CD14-positive monocyte (primary cell): ENCODE results near the gene ZNF681. TPM values are rescaled to one million over a fixed set of nuclear protein-coding genes. Genes with fewer than 3 reads are reported as not detected.

ENCODE experiments used
- DNase-seq, 3 donors: peaks; one replicate each; pipeline ENCODE4 v3.0.0-alpha.2; 2011 to 2022
- H2AFZ ChIP-seq: 2 replicates; pipeline ENCODE4 v1.6.0; 2012; ENCODE audit warnings: mild to moderate bottlenecking, low read depth, low read length, inconsistent platforms; ENCODE audit not compliant: insufficient read depth, poor library complexity, severe bottlenecking
- H3K27ac ChIP-seq, 2 donors: 1 replicate in 1 of 2; 2 replicates in 1 of 2; pipeline ENCODE4 v1.5.1; 2012 to 2013; ENCODE audit warnings: low read length in 2 of 2, control low read depth in 1 of 2, inconsistent platforms in 1 of 2, low read depth in 1 of 2, mild to moderate bottlenecking in 1 of 2
- H3K27me3 ChIP-seq, 2 donors: one replicate each; pipeline versions ENCODE4 v1.6.0 to v1.6.1; 2011 to 2013; ENCODE audit warnings: low read length in 2 of 2; ENCODE audit not compliant: control insufficient read depth in 2 of 2, insufficient read depth in 2 of 2
- H3K36me3 ChIP-seq, 2 donors: replicated peaks in 1 of 2; 1 replicate in 1 of 2; 2 replicates in 1 of 2; pipeline versions ENCODE4 v1.5.1 to v1.6.1; 2012 to 2013; ENCODE audit warnings: low read length in 2 of 2, control low read depth in 1 of 2, inconsistent platforms in 1 of 2, mild to moderate bottlenecking in 1 of 2; ENCODE audit not compliant: insufficient read depth in 2 of 2, control insufficient read depth in 1 of 2
- H3K4me1 ChIP-seq, 2 donors: 1 replicate in 1 of 2; 2 replicates in 1 of 2; pipeline versions ENCODE4 v1.5.1 to v1.6.1; 2012 to 2013; ENCODE audit warnings: low read length in 2 of 2, control low read depth in 1 of 2, inconsistent platforms in 1 of 2, mild to moderate bottlenecking in 1 of 2, moderate library complexity in 1 of 2; ENCODE audit not compliant: insufficient read depth in 2 of 2, control insufficient read depth in 1 of 2
- H3K4me2 ChIP-seq: replicated peaks from 2 replicates; pipeline ENCODE3; 2012; ENCODE audit warnings: low read length, moderate library complexity, mild to moderate bottlenecking; ENCODE audit not compliant: poor library complexity, severe bottlenecking; ENCODE audit errors: extremely low read depth
- H3K4me3 ChIP-seq, 3 experiments: fragments of 200-600 bp in 1 of 3; sonication (generic) in 1 of 3; replicated peaks in 1 of 3; 1 replicate in 2 of 3; 2 replicates in 1 of 3; pipeline ENCODE4 v1.5.1; 2011 to 2013; ENCODE audit warnings: low read length in 3 of 3, mild to moderate bottlenecking in 3 of 3, control low read depth in 2 of 3, low read depth in 2 of 3, inconsistent platforms in 1 of 3, moderate library complexity in 1 of 3
- H3K79me2 ChIP-seq: 2 replicates; pipeline ENCODE4 v1.6.0; 2012; ENCODE audit warnings: mild to moderate bottlenecking, control low read depth, inconsistent platforms, low read length, moderate library complexity; ENCODE audit not compliant: insufficient read depth
- H3K9ac ChIP-seq: 2 replicates; pipeline ENCODE4 v1.6.0; 2017; ENCODE audit warnings: low read length, mild to moderate bottlenecking; ENCODE audit not compliant: insufficient read depth, poor library complexity, severe bottlenecking
- H3K9me3 ChIP-seq, 2 donors: replicated peaks in 1 of 2; 1 replicate in 1 of 2; 2 replicates in 1 of 2; pipeline versions ENCODE4 v1.5.1 to v1.6.1; 2012 to 2013; ENCODE audit warnings: low read length in 2 of 2, control low read depth in 1 of 2; ENCODE audit not compliant: control insufficient read depth in 1 of 2, insufficient read depth in 1 of 2
- H4K20me1 ChIP-seq: 2 replicates; pipeline ENCODE4 v1.6.0; 2012; ENCODE audit warnings: mild to moderate bottlenecking, low read length, control low read depth, moderate library complexity; ENCODE audit not compliant: insufficient read depth
- H3K27ac Mint-ChIP-seq, 7 donors: one replicate each; pipeline ENCODE4 v1.8.0; 2020; ENCODE audit warnings: mild to moderate bottlenecking in 7 of 7, mixed read lengths in 7 of 7, moderate library complexity in 6 of 7, inconsistent platforms in 2 of 7
- H3K27me3 Mint-ChIP-seq, 3 donors: one replicate each; pipeline ENCODE4 v1.8.0; 2021 to 2022; ENCODE audit warnings: low read depth in 3 of 3, mild to moderate bottlenecking in 3 of 3, mixed read lengths in 3 of 3, moderate library complexity in 3 of 3, inconsistent platforms in 1 of 3
- H3K36me3 Mint-ChIP-seq, 2 donors: one replicate each; pipeline ENCODE4 v1.8.0; 2020; ENCODE audit warnings: mixed read lengths in 2 of 2, inconsistent platforms in 1 of 2, mild to moderate bottlenecking in 1 of 2
- H3K4me1 Mint-ChIP-seq: one replicate; pipeline ENCODE4 v1.8.0; 2020; ENCODE audit warnings: mild to moderate bottlenecking, mixed read lengths
- H3K4me3 Mint-ChIP-seq, 2 donors: one replicate each; pipeline ENCODE4 v1.8.0; 2020; ENCODE audit warnings: mild to moderate bottlenecking in 2 of 2, mixed read lengths in 2 of 2, moderate library complexity in 1 of 2
- H3K9me3 Mint-ChIP-seq, 7 donors: one replicate each; pipeline ENCODE4 v1.8.0; 2020 to 2022; ENCODE audit warnings: mixed read lengths in 7 of 7, mild to moderate bottlenecking in 6 of 7, moderate library complexity in 6 of 7, inconsistent platforms in 2 of 7
- CTCF ChIP-seq: fragments of 200-600 bp; IDR thresholded peaks from one replicate; pipeline ENCODE4 v1.8.0; 2022; ENCODE audit warnings: antibody characterized with exemption, mild to moderate bottlenecking
- WGBS: methylation state at CpG from one replicate; pipeline ENCODE4 v1.1.5; 2013; ENCODE audit warnings: missing lambda C conversion rate; ENCODE audit not compliant: insufficient coverage; 5-methylcytosine and 5-hydroxymethylcytosine counted together
- intact Hi-C, 2 donors: fragments of 100-400 bp; cut with micrococcal nuclease; formaldehyde crosslinking; loops; one replicate each; pipeline versions ENCODE4 v1.15.0 to v1.15.1; 2023
- polyA plus RNA-seq, 3 donors: library from polyadenylated mRNA; depleted of rRNA in 1 of 3; unstranded in 2 of 3; stranded (reverse) in 1 of 3; fragments of 300-500 nt in 2 of 3; fragments of >200 nt in 1 of 3; fragmentation: Illumina TruSeq in 2 of 3; gene quantifications; 1 replicate in 2 of 3; 2 replicates in 1 of 3; pipeline ENCODE4 v1.2.3, GENCODE V29; 2012 to 2021

ZNF681 gene
- polyA plus RNA-seq, 3 donors, result 0.04 to 0.19 (median 0.05) TPM

GRCh38 chr19:23799321-23799720 lies 40.6 kb upstream of the ZNF681 start:
- no peaks in the 10 kb centered on the region for H4K20me1 ChIP-seq
- no CpG with 5 or more reads among the region's 5 CpGs for WGBS
- Mint-ChIP-seq H3K27ac (no peak overlapping the region), H3K4me1 (peaks cover 6% of the 10 kb centered on the region), H3K36me3 (no peaks in the 10 kb centered on the region), H3K4me3 (no peak overlapping the region), H3K9me3 (peaks cover 6 to 42% (median 32%) of the 10 kb centered on the region in 7 donors), H3K27me3 (no peaks in the 10 kb centered on the region)
- no peak overlapping the region for H2AFZ ChIP-seq
- no peaks in the 10 kb centered on the region for H3K79me2 ChIP-seq
- H3K9me3 ChIP-seq, result peaks cover 29 to 56% of the 10 kb centered on the region in 2 donors
- H3K4me2 ChIP-seq, result no peak overlapping the region
- H3K4me1 ChIP-seq, result peaks cover 0 to 4% of the 10 kb centered on the region in 2 donors
- no peaks in the 10 kb centered on the region for H3K27me3 ChIP-seq
- H3K27ac ChIP-seq, result no peak overlapping the region
- intact Hi-C loops, result loop anchor here in 1 of 2 donors (5.0 kb wide), 1 partner anchor 422 kb away; no protein-coding TSS in a partner anchor
- DNase-seq, result no peak
- no peaks in the 10 kb centered on the region for H3K36me3 ChIP-seq
- TF ChIP-seq CTCF, result no peak
- H3K4me3 ChIP-seq, result no peak overlapping the region
- no peak overlapping the region for H3K9ac ChIP-seq

DNA sequence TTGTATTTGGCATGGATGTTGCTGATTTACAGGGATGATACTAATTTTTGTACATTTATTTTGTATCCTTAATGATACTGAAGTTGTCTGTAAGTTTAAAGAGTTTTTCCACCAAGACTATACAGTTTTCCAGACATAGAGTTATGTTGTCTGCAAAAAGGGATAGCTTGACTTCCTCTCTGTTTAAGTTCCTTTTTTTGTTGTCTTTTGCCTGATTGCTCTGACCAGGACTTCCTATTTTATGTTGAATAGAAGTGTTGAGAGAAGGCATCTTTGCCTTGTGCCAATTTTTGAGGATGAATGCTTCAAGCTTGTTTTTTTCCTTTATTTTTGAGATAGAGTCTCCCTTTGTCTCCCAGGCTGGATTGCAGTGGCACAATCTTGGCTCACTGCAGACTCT lies 36.8 kb upstream of the ZNF681 start:
- H3K4me2 ChIP-seq, result no peak overlapping the region

More for the DNA sequence above, 36.8 kb upstream of the ZNF681 start:
- Mint-ChIP-seq H3K4me1 (peaks cover 7% of the 10 kb centered on the region), H3K27me3 (no peaks in the 10 kb centered on the region), H3K9me3 (peaks cover 21 to 57% (median 41%) of the 10 kb centered on the region in 7 donors), H3K4me3 (no peak overlapping the region), H3K36me3 (no peaks in the 10 kb centered on the region), H3K27ac (peak overlapping the region in 2 of 7 donors; percentile 41 to 61)
- Histone ChIP-seq H3K27ac (no peak overlapping the region), H3K27me3 (no peaks in the 10 kb centered on the region), H3K4me3 (no peak overlapping the region), H3K4me1 (peaks cover 0 to 4% of the 10 kb centered on the region in 2 donors), H3K79me2 (no peaks in the 10 kb centered on the region), H3K9me3 (peaks cover 38 to 54% of the 10 kb centered on the region in 2 donors), H3K9ac (no peak overlapping the region), H3K36me3 (no peaks in the 10 kb centered on the region), H4K20me1 (no peaks in the 10 kb centered on the region), H2AFZ (no peak overlapping the region)
- intact Hi-C loops, result loop anchor here in 1 of 2 donors (5.0 kb wide), 1 partner anchor 418 kb away; no protein-coding TSS in a partner anchor
- peak in 1 of 3 donors; percentile 13 for DNase-seq
- TF ChIP-seq CTCF, result no peak
